SHP77 (cell line): ENCODE results near the gene HIPK4.
A peak's percentile ranks its signal among the peaks of the same experiment; 100 is the strongest.

Experiments
- DNase-seq, 2 experiments: peaks; one replicate each; lab custom pipeline; 2025; lab: John Stamatoyannopoulos, UW

The HIPK4 gene

DNA sequence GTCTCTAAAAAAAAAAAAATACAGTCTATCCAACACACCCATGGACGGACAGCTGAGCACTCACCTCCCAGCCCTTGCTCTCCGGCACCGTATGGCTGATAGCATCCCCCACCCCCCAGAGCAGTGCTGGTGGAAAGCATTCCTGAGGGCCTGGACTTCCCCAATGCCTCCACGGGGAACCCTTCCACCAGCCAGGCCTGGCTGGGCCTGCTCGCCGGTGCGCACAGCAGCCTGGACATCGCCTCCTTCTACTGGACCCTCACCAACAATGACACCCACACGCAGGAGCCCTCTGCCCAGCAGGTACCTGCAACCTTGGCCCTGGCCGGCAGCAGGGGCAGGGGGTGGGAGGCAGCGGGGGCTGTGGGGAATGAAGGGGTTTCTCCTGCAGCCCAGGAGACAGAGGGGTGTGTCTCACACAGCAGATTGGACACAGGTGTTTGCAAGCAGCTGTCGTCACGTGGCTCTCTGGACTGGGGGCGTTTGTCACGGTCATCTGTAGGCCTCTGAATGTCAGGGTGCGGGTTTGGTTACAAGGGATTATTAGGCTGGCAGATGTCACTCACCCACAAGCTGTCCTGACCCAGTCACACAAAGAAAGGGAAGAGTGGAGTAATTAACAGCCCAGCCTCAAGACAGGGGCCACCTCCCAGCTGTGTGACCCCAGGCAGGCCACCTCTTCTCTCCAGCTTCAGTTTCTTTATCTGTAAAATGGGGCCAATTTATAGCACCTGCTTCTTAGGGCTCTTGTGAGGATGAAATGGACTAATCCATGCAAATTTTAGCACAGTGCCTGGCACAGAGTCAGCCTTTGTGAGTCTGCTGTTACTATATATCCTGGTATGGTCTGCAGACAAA lies 22.2 kb downstream of the HIPK4 start:
- no peak for DNase-seq

DNA sequence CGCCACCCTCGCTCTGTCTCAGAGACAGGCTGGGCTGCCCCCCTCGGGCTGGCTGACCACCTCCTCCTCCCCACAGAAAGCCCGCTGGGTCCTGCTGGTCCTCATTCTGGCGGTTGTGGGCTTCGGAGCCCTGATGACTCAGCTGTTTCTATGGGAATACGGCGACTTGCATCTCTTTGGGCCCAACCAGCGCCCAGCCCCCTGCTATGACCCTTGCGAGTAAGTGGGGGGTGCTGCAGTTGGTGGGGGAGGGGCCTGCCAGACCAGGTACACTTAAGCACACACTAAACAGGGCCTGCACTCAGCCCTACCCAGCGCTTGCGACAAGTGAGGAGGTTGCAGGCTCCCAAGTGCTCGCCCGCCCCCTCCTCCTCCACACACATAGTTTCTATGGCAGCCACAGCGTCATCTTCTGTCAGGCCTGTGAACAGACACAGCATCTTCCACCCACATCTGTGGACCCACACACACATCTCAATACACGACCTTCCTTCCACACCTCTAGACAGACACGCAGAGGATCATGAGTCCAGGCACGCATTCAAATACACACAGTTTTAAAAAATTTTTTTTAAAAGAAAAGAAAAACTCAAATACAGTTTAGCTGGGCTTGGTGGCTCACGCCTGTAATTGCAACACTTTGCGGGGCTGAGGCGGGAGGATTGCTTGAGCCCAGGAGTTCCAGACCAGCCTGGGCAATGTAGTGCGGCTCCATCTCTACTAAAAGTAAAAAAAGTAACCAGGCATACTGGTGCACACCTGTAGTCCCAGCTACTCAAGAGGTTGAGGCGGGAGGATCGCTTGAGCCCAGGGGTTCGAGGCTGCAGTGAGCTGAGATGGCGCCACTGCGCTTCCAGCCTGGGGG lies 23.1 kb downstream of the HIPK4 start:
- DNase-seq = no peak

DNA sequence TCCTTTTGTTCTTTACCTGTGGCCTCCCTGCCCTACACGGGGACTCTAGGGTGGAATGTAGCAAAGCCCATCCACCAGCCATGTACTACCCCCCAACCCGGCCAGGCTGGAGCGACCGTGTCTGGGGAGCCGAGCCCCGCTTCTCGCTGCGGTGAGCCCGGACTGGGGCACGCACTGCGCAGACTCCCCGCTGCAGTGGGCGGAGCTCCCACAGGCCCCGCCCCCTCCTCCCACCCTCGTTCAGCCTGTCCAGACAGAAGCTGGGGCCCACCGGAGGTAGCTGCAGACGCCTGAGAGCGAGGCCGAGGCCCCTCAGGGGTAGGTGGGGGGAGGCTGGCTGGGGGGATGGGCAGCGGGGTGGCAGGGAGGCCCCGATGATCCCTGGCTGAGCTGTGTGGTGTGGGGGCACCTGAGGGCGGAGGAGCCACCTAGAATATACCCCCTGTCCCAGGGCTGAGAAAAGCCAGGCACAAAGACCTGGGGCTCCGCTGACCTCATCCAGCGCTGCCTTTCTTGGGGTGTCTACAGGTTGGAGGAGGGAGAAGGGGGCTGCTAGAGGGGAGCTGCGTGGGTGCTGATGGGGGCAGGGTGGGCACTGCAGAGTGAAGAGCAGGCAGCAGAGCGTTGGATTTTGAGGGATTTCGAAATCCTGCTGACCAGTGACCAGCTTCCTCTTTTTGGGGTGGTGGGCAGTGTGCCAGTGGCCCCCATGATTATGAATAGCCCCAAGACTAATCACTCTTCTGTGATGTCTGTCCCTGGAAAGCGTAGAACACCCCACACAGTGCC lies 24.2 kb downstream of the HIPK4 start:
- peak; percentile 12 to 32 for DNase-seq

DNA sequence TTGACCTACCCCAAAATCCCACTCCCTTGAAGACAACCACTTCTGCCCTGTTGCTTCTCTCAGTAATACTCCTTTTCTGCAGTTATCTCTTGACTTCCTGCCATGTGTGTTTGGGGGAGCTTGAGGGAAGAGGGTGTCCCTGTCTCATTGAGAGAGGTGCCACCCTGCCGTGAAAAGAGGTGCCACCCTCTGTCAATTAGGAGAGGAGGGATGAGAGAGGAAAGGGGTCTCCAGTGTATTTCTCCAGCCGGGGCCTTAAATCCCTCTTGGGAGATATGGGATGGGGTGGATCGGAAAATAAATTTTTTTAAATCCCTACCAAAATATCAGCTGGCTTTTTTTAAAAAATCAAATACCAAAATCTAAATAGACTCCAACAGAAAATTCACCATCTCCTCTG lies 25.0 kb downstream of the HIPK4 start:
- DNase-seq = no peak

DNA sequence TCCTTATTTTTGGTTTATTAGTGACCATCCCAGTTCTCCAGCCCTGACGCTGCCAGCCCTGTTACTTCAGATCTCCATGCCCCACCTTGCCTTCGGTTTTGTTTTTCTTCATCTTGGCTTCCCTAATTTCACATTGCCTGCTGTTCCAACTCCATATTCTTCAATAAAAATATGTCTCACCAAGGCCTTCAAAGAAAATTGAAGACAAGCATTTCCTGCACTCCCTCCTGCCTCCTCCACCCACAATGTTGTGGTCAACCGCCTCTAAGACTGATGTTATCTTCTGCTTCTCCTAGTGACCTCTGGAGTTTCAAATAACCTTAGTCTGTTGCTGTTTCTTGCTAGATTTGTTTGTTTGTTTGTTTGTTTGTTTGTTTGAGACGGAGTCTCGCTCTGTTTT lies 26.9 kb downstream of the HIPK4 start:
- no peak for DNase-seq

DNA sequence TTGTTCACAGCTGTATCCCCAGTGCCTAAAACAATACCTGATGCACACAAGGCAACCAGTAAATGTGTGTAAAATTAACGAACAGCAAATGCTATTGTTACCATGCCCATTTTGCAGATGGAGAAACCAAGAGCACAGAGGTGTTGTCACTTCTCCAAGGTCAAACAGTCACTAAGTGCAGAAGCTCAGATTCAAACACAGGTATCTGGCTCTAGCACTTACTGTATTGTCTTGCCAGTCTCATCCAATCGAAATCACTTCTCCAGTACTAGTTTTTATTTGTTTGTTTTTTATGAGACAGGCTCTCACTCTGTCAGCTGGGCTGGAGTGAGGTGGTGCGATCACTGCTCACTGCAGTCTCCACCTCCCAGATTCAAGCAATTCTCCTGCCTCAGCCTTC lies 27.8 kb downstream of the HIPK4 start:
- DNase-seq = no peak

DNA sequence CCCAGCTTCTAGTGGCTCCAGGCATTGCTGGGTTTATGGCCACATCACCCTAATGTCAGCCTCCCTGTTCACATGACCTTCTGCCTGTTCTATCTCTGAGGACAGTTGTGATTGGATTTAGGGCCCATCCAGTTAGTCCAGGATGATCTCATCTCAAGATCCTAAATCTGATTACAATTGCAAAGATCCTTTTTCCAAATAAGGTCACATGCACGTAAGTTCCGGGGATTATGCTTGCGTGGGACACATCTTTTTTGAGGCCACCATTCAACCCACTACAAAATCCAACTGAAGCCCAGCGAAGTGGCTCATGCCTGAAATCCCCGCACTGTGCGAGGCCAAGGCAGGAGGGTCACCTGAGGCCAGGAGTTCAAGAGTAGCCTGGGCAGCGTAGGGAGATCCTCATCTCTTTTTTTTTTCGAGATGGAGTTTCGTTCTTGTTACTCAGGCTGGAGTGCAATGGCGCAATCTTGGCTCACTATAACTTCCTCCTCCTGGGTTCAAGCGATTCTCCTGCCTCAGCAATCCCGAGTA lies 29.2 kb downstream of the HIPK4 start:
- no peak for DNase-seq

DNA sequence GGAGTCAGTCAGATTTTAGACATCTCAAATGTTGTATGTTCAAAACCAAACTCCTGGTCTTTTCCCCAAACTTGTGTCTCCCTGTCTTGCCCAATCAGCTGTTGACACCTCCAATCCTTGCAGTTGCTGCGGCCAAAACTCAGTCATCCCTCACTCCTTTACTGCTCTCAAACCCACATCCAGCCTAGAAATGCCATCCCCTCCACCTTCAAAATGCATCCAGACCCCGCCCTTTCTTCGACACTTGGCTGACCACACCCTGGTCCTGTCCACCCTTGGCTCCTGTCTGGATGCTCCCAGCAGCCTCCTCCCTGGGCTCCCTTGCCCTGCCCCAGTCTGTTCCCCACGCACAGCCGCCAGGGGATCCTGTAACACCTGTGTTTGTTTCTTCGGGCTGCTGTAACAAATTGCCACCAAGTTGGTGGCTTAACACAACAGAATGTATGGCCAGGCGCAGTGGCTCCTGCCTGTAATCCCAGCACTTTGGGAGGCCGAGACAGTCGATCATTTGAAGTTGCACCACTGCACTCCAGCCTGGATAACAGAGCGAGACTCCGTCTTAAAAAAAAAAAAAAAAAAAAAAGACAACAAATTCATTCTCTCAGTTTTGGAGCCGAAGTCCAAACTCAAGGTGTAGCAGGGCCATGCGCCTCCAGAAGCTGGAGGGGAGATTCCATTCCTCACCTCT lies 29.8 kb downstream of the HIPK4 start:
- no peak for DNase-seq

DNA sequence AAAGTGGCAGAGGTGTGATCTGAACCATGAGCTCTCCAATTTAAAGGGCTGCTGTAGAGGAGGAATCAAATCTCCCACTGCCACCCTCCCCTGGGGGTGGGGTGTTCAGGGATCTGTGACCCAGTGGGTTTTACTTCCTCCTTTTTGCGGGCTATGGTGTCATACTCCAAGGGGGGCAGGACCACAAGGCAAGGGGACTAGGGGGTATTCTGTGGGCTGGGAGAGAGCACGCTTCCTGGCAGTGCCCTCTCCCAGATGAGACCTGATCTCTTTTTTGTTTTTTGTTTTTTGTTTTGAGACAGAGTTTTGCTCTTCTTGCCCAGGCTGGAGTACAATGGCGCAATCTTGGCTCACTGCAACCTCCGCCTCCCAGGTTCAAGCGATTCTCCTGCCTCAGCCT lies 31.2 kb downstream of the HIPK4 start:
- no peak for DNase-seq

DNA sequence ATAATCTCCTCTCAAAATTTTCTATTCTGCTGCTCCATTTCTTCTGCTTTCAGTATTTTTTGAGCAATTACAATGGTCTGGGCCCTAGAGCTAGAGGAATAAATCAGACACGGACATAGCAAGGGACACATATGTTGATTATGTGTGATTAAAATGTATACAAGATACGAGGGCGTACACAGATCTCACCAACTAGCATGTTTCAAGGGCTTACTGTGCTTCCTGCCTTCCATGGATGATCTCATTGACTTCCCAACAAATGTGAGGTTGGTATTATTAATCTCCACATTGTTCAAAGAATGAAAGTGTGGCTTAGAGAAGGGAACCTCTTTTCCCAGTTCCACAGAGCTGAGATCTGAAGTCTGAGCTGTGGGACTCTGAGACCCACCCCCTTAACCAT lies 32.3 kb downstream of the HIPK4 start:
- DNase-seq = no peak

DNA sequence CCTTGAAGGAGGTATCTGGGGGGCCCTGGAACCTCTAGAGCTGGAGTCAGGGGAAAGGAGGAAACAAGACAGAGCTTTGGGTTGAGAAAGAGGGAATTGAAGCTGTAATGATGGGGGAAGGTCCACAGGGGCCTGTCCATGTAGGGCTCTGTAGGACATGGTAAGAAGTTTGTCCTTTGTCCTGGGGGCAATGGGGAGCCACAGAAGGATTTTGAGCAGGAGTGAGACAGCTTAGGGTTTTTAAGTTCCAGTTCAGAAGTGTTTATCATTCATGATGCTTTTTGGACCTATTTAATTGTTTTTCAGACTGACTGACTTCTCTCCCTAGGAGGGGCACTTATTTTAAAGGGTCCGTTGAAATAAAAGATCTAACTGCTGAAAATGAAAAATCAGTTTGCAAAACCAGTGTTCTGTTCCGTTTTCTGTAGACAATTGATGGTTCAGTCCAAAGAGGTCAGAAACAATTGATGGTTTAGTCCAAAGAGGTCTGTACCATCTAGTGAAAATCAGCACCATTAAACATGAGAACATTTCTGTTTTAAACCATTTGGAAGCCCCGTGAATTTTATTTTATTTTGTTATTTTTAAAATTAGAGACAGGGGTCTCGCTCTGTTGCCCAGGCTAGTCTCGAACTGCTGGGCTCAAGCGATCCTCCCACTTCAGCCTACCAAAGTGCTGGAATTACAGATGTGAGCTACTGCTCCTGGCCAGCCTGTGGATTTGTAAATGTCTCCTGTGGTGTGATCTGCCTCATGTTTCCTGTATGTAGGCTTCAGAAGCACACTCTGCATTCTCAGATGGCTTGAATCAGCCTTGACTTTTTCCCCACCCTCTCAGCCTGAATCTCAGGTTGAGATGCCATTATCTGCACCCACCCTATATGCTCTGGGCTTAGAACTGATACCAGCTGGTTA lies 33.0 kb downstream of the HIPK4 start:
- DNase-seq = no peak

DNA sequence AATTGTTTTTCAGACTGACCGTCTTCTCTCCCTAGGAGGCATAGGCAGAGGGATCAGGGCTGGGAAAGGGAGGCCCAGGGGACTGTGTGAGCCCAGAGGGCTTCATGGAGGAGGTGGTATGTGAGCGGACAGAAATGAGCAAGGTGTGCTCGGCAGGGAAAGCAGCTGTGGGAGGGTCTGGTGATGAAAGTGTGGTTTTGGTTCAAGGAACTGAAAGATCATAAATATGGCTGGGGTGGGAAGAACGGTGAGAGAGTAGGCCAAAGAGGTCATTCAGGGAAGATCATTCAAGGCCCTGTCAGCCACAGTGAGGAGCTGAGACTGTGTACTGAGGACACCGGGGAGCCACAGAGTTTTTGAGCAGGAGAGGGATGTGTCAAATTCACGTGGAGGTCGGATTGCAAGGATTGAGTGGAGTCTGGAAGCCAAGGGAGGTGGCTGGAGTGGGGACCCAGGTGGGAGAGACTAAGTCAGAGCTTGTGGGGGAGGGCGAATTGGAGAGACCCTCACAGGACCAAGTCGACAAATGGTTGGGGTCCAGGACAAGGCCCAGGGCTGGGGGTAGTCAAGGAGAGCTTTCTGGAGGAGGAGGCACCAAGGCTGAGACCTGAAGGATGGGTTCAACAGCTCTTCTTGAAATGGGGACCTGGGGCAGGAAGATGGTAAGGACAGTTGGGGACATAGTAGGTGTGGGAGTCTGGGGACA lies 33.9 kb downstream of the HIPK4 start:
- no peak for DNase-seq

DNA sequence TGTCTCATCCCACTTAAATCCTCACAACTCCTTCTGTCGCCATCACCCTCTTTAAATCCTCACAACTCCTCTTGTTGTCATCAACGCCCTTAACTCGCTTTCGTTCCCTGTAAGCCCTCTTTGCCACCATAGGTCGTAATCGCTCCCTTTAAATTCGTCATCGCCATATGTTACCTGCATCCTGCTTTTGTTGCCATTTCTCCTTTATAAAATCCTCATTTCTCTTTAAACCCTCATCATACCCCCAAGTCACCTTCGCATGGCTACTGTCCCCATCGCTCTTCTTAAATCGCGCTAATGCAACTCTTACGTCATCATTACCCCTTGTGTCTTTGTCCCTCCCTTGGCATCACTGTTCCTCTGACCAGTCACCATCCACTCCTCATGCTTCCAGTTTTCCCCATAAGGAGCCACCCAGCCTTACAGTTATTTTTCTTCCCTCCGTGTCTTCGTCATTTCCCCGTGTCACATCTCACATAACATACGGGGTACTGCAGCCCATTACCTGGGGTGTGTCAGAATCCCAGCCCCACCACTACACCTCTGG lies 40.9 kb downstream of the HIPK4 start:
- DNase-seq = peak; percentile 22 to 68

DNA sequence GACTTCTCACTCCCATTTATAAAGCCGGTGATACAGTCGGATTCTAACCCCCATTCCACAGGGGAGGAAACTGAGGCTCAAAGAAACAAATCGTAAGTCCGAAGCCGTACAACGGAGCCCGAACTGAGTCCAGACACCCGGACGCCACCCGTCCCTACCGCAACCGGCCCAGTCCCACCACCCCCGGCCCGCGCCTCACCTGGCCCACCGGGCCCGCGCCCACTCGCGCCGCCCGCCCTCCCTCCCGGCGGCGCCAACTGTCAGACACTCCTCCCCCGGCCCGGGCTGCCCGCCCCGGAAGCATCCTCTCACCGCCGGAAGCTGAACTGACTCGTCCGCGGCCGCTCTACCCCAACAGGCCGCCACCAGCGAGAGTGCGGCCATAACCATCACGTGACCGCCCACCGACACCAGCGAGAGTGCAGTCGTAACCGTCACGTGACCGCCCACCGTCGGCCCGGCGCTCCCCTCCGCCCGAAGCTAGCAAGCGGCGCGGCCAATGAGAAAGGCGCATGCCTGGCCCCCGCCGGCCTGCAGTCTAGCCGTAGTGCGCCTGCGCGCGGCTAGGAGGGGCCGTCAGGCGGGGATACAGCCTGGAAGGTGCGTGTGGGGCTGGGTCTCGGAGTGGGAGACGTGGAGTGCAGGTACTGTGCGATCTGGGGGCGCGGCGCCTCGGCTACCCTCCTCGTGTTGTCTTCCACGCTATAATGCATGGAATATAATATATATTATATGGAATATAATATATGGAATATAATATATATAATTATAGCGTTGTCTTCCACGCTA lies 41.7 kb downstream of the HIPK4 start, which contains the start of the genes C19orf47 and PLD3:
Gene C19orf47, minus strand, starts transcription at position 273 of the 789 bp plus-strand sequence. CDS start 6,540 bp downstream, outside the sequence.
Gene PLD3, plus strand, starts transcription at position 571 of the 789 bp plus-strand sequence. CDS start 17,789 bp downstream, outside the sequence.
- peak; percentile 99 to 100 for DNase-seq

DNA sequence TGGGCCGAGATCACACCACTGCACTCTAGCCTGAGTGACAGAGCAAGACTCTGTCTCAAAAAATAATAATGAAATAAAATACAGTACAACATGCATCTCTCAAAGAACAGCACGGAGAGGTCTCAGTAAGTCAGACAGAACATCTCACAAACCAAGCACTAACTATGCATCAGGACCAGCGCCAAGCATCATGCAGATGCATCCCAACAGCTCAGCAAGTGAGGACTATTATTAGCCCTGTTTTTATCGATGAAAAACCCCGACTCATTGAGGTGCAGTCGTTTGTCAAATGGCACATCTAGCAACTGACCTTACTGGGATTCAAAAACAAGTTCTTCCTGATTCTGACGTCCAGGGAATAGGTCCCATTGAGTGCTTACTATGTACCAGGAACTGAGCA lies 45.6 kb downstream of the HIPK4 start:
- DNase-seq = no peak

DNA sequence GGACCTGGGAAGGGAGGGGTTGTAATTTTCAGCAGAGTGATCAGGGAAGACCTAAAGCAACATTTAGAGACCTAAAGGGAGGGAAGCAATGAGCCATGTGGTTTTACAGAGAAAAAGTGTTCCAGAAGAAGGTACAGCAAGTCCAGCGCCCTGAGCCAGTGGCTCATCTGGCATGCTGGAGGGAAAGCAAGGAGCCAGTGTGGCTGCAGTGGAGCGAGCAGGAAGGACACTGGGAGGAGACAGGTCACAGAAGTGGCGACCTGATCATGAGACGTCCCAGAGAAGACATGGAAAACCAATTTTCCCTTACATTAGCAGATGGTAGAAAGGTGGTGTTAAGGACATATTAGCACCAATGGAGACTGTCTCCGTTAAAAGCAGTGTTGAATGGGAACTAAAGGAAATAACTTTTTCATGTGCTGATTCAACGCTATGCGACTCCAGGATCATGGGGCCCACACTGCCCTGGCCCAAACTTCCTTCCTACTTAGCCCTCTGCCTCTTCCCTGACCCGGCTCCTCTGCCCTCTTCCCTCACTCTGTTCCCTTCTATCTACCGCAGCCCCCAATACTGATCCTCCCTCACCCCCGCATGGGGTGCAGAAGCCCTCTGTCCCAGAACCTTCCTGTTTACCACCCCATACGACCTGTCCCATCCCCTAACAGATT lies 47.2 kb downstream of the HIPK4 start:
- no peak for DNase-seq

DNA sequence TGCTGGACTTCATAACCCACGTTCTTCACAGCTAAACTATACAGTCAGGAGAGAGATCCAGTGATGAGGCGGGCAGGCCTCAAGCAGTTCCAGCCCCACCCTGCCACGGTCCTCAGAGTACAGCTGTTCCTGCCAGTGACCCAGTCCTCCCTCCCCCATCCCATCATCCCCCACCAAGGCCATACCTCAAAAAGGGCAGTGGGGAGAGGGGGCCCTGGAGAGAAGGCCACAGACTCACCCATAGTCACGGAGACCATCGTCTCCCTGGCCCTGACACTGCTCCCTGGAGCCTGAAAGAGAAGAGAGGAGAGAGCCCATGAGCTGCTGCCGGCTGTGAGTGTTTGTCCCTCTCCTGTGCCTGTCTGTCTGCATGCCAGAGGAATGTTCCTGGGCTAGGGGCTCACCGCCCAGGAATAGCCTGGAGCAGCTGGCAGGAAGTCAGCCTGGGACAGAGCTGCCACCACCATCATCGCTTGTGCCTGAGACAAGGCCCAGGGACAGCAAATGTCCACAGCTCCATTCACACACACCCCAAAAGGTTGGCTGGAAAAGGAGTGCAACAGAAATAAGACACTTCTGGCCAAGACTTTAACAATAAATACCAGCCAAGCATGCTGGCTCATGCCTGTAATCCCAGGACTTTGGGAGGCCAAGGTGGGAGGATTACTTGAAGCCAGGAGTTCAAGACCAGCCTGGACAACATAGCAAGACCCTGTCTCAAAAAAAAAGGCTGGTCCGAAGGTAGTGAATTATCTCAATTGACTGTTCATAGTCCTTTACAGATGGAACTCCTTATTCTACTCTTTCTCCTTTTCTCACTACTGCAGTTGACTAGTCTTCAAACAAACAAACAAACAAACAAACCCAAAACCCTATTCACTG lies 48.1 kb downstream of the HIPK4 start:
- no peak for DNase-seq
